ENCODE measurements around the gene GLI1.

The GLI1 gene

DNA sequence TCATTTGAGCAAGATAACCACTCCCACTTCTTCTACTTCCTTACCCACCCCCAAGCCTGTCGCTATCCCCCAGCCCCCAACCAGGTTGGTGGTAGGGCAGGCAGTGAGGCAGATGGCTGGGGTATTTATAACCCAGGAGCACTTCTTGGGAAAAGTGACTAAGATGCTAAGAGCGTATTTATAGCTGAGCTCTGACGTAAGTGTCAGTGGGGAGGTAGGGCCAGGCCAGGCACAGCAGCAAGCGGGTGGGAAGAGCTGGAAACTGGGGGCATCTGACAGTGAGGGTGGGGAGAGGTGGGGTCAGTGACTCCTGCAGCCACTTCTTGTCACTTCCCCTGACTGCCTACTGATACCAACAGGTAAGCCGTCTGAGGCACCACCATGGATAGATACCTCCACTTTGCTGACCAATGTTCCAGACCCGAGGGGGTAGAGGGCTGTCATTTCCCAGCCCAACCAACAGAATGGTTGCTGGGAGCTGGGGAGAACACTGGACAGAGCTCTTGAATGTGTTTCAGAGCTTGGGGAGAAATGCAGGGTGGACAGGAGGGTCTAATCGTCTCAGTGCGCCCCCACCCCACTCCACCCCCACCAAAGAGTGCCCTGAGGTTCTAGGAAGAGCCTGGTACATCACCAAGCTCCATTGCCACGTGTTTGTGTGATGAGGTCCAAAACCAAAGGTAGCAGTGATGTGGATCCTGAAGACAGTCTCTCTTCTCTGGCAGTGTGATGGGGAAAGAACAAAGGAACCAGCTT is 7.2 kb upstream of the GLI1 start:
- TF ChIP-seq ZNF565 (CRISPR knock-in tag; conservative IDR thresholded peaks at IDR 0.05; ENCODE audit: low read depth) (no peak), ZFP30 (CRISPR knock-in tag; IDR thresholded peaks at IDR 0.05) (no peak), PATZ1 (CRISPR knock-in tag; IDR thresholded peaks at IDR 0.05; ENCODE audit: borderline replicate concordance) (no peak), CREB5 (CRISPR knock-in tag; IDR thresholded peaks at IDR 0.05; ENCODE audit: low read depth) (no peak), TOX (CRISPR knock-in tag; IDR thresholded peaks at IDR 0.05; ENCODE audit: borderline replicate concordance) (no peak), ARNTL (CRISPR knock-in tag; IDR thresholded peaks at IDR 0.05; ENCODE audit: borderline replicate concordance, low read depth) (no peak), GLIS3 (CRISPR knock-in tag; IDR thresholded peaks at IDR 0.05) (no peak), TCF4 (CRISPR knock-in tag; IDR thresholded peaks at IDR 0.05; ENCODE audit: borderline replicate concordance) (no peak), ZNF70 (CRISPR knock-in tag; IDR thresholded peaks at IDR 0.05) (no peak), ZFP3 (CRISPR knock-in tag; IDR thresholded peaks at IDR 0.05) (no peak), CSDC2 (CRISPR knock-in tag; IDR thresholded peaks at IDR 0.05) (no peak), SNAI2 (CRISPR knock-in tag; IDR thresholded peaks at IDR 0.05) (no peak), PPARA (CRISPR knock-in tag; IDR thresholded peaks at IDR 0.05; ENCODE audit: borderline replicate concordance) (no peak), OSR1 (CRISPR knock-in tag; IDR thresholded peaks at IDR 0.05) (no peak)
- ATAC-seq, result peak; percentile 62

GRCh38 chr12:57452937-57453509 is 6.6 kb upstream of the GLI1 start:
- no peak for TF ChIP-seq RARB (CRISPR knock-in tag; IDR thresholded peaks at IDR 0.05)
- no peak for TF ChIP-seq ZC3H10 (CRISPR knock-in tag; IDR thresholded peaks at IDR 0.05)
- TF ChIP-seq ZNF70 (CRISPR knock-in tag; IDR thresholded peaks at IDR 0.05), result no peak
- peak; percentile 88 for ATAC-seq

- TF ChIP-seq OSR1 (CRISPR knock-in tag; IDR thresholded peaks at IDR 0.05) (no peak), ESRRG (CRISPR knock-in tag; IDR thresholded peaks at IDR 0.05) (no peak), ISL1 (CRISPR knock-in tag; IDR thresholded peaks at IDR 0.05) (no peak), RARB (CRISPR knock-in tag; IDR thresholded peaks at IDR 0.05) (no peak), ZFP3 (CRISPR knock-in tag; IDR thresholded peaks at IDR 0.05) (no peak), ZFP30 (CRISPR knock-in tag; IDR thresholded peaks at IDR 0.05) (no peak)
- TF ChIP-seq, protein P1, sequence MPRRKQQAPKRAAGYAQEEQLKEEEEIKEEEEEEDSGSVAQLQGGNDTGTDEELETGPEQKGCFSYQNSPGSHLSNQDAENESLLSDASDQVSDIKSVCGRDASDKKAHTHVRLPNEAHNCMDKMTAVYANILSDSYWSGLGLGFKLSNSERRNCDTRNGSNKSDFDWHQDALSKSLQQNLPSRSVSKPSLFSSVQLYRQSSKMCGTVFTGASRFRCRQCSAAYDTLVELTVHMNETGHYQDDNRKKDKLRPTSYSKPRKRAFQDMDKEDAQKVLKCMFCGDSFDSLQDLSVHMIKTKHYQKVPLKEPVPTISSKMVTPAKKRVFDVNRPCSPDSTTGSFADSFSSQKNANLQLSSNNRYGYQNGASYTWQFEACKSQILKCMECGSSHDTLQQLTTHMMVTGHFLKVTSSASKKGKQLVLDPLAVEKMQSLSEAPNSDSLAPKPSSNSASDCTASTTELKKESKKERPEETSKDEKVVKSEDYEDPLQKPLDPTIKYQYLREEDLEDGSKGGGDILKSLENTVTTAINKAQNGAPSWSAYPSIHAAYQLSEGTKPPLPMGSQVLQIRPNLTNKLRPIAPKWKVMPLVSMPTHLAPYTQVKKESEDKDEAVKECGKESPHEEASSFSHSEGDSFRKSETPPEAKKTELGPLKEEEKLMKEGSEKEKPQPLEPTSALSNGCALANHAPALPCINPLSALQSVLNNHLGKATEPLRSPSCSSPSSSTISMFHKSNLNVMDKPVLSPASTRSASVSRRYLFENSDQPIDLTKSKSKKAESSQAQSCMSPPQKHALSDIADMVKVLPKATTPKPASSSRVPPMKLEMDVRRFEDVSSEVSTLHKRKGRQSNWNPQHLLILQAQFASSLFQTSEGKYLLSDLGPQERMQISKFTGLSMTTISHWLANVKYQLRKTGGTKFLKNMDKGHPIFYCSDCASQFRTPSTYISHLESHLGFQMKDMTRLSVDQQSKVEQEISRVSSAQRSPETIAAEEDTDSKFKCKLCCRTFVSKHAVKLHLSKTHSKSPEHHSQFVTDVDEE (CRISPR knock-in tag; IDR thresholded peaks at IDR 0.05), result no peak
- no peak for ATAC-seq
These were observed 5.4 kb upstream of the GLI1 start for GRCh38 chr12:57454213-57454565.

DNA sequence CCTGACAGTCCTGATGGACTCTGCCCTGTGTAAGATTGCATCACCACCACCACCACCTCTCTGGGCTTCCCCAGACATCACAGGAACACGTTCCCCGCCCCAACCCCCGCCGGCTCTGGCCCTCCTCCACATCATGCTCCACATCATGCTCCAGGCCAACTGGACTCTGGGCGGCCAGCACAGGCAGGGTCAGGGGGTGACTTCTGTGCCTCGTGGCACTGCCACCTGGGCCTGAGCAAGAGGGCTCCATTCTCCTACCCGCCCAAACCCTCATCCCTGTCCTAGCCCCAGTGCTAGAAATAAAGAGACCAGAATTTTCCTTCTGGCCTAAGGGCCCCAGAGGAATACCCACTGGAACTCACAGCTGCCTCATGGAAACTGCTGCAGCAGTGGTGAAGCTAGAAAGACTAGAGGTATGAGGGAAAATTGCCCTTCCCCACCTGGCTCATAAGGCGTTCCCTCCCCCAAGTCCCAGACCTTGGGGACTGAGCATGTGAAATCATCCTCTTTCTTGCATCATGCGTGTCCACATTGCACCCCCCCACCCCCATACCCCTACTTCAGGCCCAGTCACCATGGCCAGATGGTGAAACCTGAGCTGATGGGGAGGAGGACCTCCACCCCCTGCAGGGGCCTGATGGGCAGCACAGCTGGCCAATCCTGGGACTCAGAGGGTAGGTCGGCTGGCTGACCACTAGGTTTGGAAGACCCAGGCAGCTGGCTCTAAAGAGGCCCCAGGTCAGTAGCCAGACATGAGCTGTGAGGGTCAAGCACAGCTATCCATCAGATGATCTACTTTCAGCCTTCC is 4.8 kb upstream of the GLI1 start, which contains the start of gene INHBE:
Gene INHBE (plus strand): TSS at position 742 of the 808 bp plus-strand sequence. CDS start 230 bp downstream, outside the sequence.
- no peak for ATAC-seq
- TF ChIP-seq CREB5 (CRISPR knock-in tag; IDR thresholded peaks at IDR 0.05; ENCODE audit: low read depth), result no peak
- TF ChIP-seq TCF4 (CRISPR knock-in tag; IDR thresholded peaks at IDR 0.05; ENCODE audit: borderline replicate concordance), result no peak
- no peak for TF ChIP-seq ARNTL (CRISPR knock-in tag; IDR thresholded peaks at IDR 0.05; ENCODE audit: borderline replicate concordance, low read depth)
- no peak for TF ChIP-seq TOX (CRISPR knock-in tag; IDR thresholded peaks at IDR 0.05; ENCODE audit: borderline replicate concordance)
- no peak for TF ChIP-seq ZNF70 (CRISPR knock-in tag; IDR thresholded peaks at IDR 0.05)
- TF ChIP-seq ESRRG (CRISPR knock-in tag; IDR thresholded peaks at IDR 0.05), result no peak
- no peak for TF ChIP-seq POU6F1 (CRISPR knock-in tag; IDR thresholded peaks at IDR 0.05; ENCODE audit: borderline replicate concordance, low read depth)
- no peak for TF ChIP-seq ZFP3 (CRISPR knock-in tag; IDR thresholded peaks at IDR 0.05)
- no peak for TF ChIP-seq PATZ1 (CRISPR knock-in tag; IDR thresholded peaks at IDR 0.05; ENCODE audit: borderline replicate concordance)

All from SK-N-SH treated with all-trans-retinoic acid at 6 μM for 48 hours (cell line).